ENCODE results near the gene TMEM120A.

The TMEM120A gene

DNA sequence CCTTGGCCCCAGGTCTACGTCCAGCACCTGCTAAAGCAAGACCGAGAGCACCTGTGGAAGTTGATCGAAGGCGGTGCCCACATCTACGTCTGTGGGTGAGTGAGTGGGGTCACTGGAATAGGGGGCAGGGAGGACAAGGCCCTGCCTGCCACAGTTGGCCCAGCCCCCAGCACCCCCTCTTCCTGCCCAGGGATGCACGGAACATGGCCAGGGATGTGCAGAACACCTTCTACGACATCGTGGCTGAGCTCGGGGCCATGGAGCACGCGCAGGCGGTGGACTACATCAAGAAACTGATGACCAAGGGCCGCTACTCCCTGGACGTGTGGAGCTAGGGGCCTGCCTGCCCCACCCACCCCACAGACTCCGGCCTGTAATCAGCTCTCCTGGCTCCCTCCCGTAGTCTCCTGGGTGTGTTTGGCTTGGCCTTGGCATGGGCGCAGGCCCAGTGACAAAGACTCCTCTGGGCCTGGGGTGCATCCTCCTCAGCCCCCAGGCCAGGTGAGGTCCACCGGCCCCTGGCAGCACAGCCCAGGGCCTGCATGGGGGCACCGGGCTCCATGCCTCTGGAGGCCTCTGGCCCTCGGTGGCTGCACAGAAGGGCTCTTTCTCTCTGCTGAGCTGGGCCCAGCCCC, 8.1 kb downstream of the TMEM120A start:
- no peak for DNase-seq (ENCODE audit: extremely low spot score)
- POLR2A ChIA-PET: no interaction called here
- TF ChIP-seq CTCF (IDR thresholded peaks at IDR 0.05; ENCODE audit: control extremely low read depth, extremely low read depth, low read depth, missing control alignments): no peak
- CTCF ChIA-PET: no interaction called here

DNA sequence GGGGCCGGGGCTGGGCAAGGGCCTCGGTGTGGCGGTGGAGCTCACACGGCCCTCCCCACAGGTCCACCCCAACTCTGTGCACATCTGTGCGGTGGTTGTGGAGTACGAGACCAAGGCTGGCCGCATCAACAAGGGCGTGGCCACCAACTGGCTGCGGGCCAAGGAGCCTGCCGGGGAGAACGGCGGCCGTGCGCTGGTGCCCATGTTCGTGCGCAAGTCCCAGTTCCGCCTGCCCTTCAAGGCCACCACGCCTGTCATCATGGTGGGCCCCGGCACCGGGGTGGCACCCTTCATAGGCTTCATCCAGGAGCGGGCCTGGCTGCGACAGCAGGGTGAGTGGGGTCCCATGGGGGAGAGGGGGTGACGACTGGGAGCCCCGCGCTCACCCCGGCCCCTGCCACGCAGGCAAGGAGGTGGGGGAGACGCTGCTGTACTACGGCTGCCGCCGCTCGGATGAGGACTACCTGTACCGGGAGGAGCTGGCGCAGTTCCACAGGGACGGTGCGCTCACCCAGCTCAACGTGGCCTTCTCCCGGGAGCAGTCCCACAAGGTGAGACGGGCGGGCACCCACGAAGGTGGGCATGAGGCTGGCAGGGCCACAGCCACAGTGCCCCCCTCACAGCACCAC, 8.8 kb downstream of the TMEM120A start:
- no peak for TF ChIP-seq CTCF (IDR thresholded peaks at IDR 0.05; ENCODE audit: control extremely low read depth, extremely low read depth, low read depth, missing control alignments)
- DNase-seq (ENCODE audit: extremely low spot score): no peak
- ChIA-PET CTCF (interaction anchor here (1.0 kb wide), 1 partner anchor 35 kb away, joined by 3 read pairs; no protein-coding TSS in a partner anchor), POLR2A (interaction anchor here (0.6 kb wide), 1 partner anchor 14 kb away, joined by 4 read pairs; no protein-coding TSS in a partner anchor)

- CTCF ChIA-PET: interaction anchor here (1.0 kb wide), 1 partner anchor 35 kb away, joined by 3 read pairs; no protein-coding TSS in a partner anchor
- DNase-seq (ENCODE audit: extremely low spot score): no peak
- POLR2A ChIA-PET: interaction anchor here (0.6 kb wide), 1 partner anchor 15 kb away, joined by 4 read pairs; no protein-coding TSS in a partner anchor
- TF ChIP-seq CTCF (IDR thresholded peaks at IDR 0.05; ENCODE audit: control extremely low read depth, extremely low read depth, low read depth, missing control alignments): no peak
Measured at GRCh38 chr7:75985009-75985517, 9.3 kb downstream of the TMEM120A start.

- no peak for TF ChIP-seq CTCF (IDR thresholded peaks at IDR 0.05; ENCODE audit: control extremely low read depth, extremely low read depth, low read depth, missing control alignments)
- POLR2A ChIA-PET: no interaction called here
- no peak for DNase-seq (ENCODE audit: extremely low spot score)
- CTCF ChIA-PET: interaction anchor here (1.0 kb wide), 1 partner anchor 36 kb away, joined by 3 read pairs; no protein-coding TSS in a partner anchor
Measured at GRCh38 chr7:75984130-75985008, 10.0 kb downstream of the TMEM120A start.

- ChIA-PET POLR2A (no interaction called here), CTCF (interaction anchor here (1.0 to 1.1 kb wide), 2 partner anchors 12 to 36 kb away, joined by 3 to 5 read pairs; no protein-coding TSS in a partner anchor)
- no peak for DNase-seq (ENCODE audit: extremely low spot score)
- no peak for TF ChIP-seq CTCF (IDR thresholded peaks at IDR 0.05; ENCODE audit: control extremely low read depth, extremely low read depth, low read depth, missing control alignments)
Measured at GRCh38 chr7:75983471-75984129, 10.8 kb downstream of the TMEM120A start.

All from GM10248 (cell line).